Measurements from ENCODE around the gene MUCL1.
A peak's percentile ranks its signal among the peaks of the same experiment; 100 is the strongest.

MUCL1 gene

GRCh38 chr12:54870048-54870447, 15.7 kb downstream of the MUCL1 start:
- TF ChIP-seq CTCF (IDR thresholded peaks at IDR 0.05): no peak

GRCh38 chr12:54870617-54871016, 16.3 kb downstream of the MUCL1 start:
- no peak for TF ChIP-seq CTCF (IDR thresholded peaks at IDR 0.05)

GRCh38 chr12:54879150-54879549, 24.8 kb downstream of the MUCL1 start:
- TF ChIP-seq CTCF (IDR thresholded peaks at IDR 0.05): no peak

DNA sequence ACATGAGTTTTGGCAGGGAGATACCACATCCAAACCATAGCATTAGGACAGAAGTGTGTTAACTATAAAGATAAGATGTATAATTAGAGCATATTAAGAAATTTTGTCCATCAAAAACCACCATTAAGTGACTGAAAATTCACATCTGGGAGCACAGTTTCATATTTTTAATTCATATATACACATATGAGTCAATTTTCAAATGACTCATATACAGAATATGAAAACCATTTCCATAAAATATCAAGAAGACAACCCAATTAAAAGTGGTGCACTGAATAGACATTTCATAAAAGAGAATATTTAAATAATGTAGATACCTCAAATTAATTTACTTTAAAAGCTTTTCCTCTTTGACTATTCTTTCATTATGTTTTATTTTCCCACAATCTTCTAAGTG, 25.3 kb downstream of the MUCL1 start:
- no peak for TF ChIP-seq CTCF (IDR thresholded peaks at IDR 0.05)

DNA sequence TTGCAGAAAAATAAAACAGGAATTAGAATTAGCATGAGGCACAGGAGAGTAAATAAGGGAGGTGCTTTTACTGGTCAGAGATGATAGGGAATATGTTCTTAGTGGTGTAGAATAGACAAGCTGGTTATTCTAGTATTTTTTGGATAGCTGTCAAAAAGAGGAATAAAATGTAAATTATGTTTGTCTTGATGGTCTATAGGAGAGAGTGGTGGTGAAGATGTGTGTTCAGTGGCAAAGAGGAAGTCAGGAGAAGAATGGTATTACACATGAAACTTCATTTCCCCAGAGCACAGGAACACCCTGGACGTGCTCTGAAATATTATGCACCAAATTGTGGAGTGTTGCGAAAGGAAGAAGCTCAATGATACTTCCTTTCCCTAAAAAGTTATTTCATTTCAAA, 27.8 kb downstream of the MUCL1 start:
- TF ChIP-seq CTCF (IDR thresholded peaks at IDR 0.05): peak; percentile 8; the same call in 1 of the 2 replicates

GRCh38 chr12:54890339-54890738, 36.0 kb downstream of the MUCL1 start:
- no peak for TF ChIP-seq CTCF (IDR thresholded peaks at IDR 0.05)

GRCh38 chr12:54891717-54892478, 37.6 kb downstream of the MUCL1 start:
- TF ChIP-seq CTCF (IDR thresholded peaks at IDR 0.05): no peak

All from LNCAP (cell line).